ENCODE measurements around the gene CYFIP1.

DNA sequence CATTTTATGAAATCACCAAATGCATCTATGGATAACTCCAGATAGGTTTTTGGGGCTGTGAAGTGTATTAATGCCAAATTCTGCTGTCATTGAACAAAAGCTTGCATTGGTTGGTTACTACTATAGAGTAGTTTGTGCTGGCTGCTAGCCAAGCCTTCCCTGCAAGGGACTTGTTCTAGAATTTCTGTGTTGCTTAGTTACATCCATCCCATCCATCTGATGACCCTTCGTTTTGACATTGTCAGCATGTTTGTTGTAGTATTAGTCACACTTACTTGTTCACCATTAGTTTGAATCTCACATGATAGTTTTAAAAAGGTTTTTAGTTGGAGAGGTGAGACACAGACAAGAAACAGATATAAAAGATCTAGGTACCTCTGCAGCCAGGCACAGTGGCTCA is 148.7 kb downstream of the CYFIP1 start:
- TF ChIP-seq EP300 (IDR thresholded peaks at IDR 0.05; ENCODE audit: borderline replicate concordance) (no peak), REST (IDR thresholded peaks at IDR 0.05; ENCODE audit: low read depth) (no peak), YY1 (IDR thresholded peaks at IDR 0.05; ENCODE audit: low read depth) (no peak), CREB1 (IDR thresholded peaks at IDR 0.05; ENCODE audit: low read depth) (no peak)
